ENCODE results near the gene GALNT12. TPM values are rescaled to one million over a fixed set of nuclear protein-coding genes. Genes with fewer than 3 reads are reported as not detected.

The GALNT12 gene
- total RNA-seq, 1 donor from 2014 or later = 2.5 TPM

GRCh38 chr9:98774746-98775145 is 32.7 kb upstream of the GALNT12 start:
- Mint-ChIP-seq H3K4me1 (ENCODE audit: low read depth) (no peaks in the 10 kb centered on the region), H3K9me3 (no peaks in the 10 kb centered on the region), H3K4me3 (no peak overlapping the region), H3K27ac (no peak overlapping the region), H3K27me3 (ENCODE audit: insufficient read depth) (no peaks in the 10 kb centered on the region), H3K36me3 (ENCODE audit: low read depth) (no peaks in the 10 kb centered on the region)
- no peak for DNase-seq (ENCODE audit: low spot score)
- intact Hi-C loops (cut with micrococcal nuclease) = loop anchor here (10.0 kb wide), 1 partner anchor 230 kb away; no protein-coding TSS in a partner anchor

- Mint-ChIP-seq H3K27ac (no peak overlapping the region), H3K4me1 (ENCODE audit: low read depth) (no peaks in the 10 kb centered on the region), H3K36me3 (ENCODE audit: low read depth) (no peaks in the 10 kb centered on the region), H3K27me3 (ENCODE audit: insufficient read depth) (no peaks in the 10 kb centered on the region), H3K4me3 (no peak overlapping the region), H3K9me3 (no peaks in the 10 kb centered on the region)
- DNase-seq (ENCODE audit: low spot score) = no peak
- intact Hi-C loops (cut with micrococcal nuclease) = loop anchor here (1.0 to 10.0 kb wide), 2 partner anchors 231 to 461 kb away; no protein-coding TSS in a partner anchor
Observed at GRCh38 chr9:98775831-98776441, 31.5 kb upstream of the GALNT12 start.

- no peak for DNase-seq (ENCODE audit: low spot score)
- Mint-ChIP-seq H3K36me3 (ENCODE audit: low read depth) (no peaks in the 10 kb centered on the region), H3K4me3 (no peak overlapping the region), H3K27me3 (ENCODE audit: insufficient read depth) (no peaks in the 10 kb centered on the region), H3K4me1 (ENCODE audit: low read depth) (no peaks in the 10 kb centered on the region), H3K9me3 (no peaks in the 10 kb centered on the region), H3K27ac (no peak overlapping the region)
- intact Hi-C loops (cut with micrococcal nuclease) = loop anchor here (10.0 kb wide), 1 partner anchor 233 kb away; no protein-coding TSS in a partner anchor
Observed at GRCh38 chr9:98777618-98778017, 29.9 kb upstream of the GALNT12 start.

- Mint-ChIP-seq H3K4me3 (no peak overlapping the region), H3K9me3 (no peaks in the 10 kb centered on the region), H3K27ac (no peak overlapping the region), H3K27me3 (ENCODE audit: insufficient read depth) (no peaks in the 10 kb centered on the region), H3K4me1 (ENCODE audit: low read depth) (no peaks in the 10 kb centered on the region), H3K36me3 (ENCODE audit: low read depth) (no peaks in the 10 kb centered on the region)
- no peak for DNase-seq (ENCODE audit: low spot score)
- intact Hi-C loops (cut with micrococcal nuclease) = loop anchor here (10.0 kb wide), 1 partner anchor 233 kb away; no protein-coding TSS in a partner anchor
Observed at GRCh38 chr9:98778251-98778650, 29.2 kb upstream of the GALNT12 start.

GRCh38 chr9:98778711-98779530 is 28.5 kb upstream of the GALNT12 start:
- Mint-ChIP-seq H3K4me1 (ENCODE audit: low read depth) (no peaks in the 10 kb centered on the region), H3K9me3 (no peaks in the 10 kb centered on the region), H3K4me3 (no peak overlapping the region), H3K36me3 (ENCODE audit: low read depth) (no peaks in the 10 kb centered on the region), H3K27me3 (ENCODE audit: insufficient read depth) (no peaks in the 10 kb centered on the region), H3K27ac (no peak overlapping the region)
- DNase-seq (ENCODE audit: low spot score) = no peak
- intact Hi-C loops (cut with micrococcal nuclease) = loop anchor here (10.0 kb wide), 1 partner anchor 234 kb away; no protein-coding TSS in a partner anchor

GRCh38 chr9:98780059-98780749 is 27.3 kb upstream of the GALNT12 start:
- Mint-ChIP-seq H3K36me3 (ENCODE audit: low read depth) (no peaks in the 10 kb centered on the region), H3K9me3 (no peaks in the 10 kb centered on the region), H3K27ac (no peak overlapping the region), H3K27me3 (ENCODE audit: insufficient read depth) (no peaks in the 10 kb centered on the region), H3K4me3 (no peak overlapping the region), H3K4me1 (ENCODE audit: low read depth) (no peaks in the 10 kb centered on the region)
- no peak for DNase-seq (ENCODE audit: low spot score)
- intact Hi-C loops (cut with micrococcal nuclease) = no loop called here

- Mint-ChIP-seq H3K4me1 (ENCODE audit: low read depth) (no peaks in the 10 kb centered on the region), H3K27ac (no peak overlapping the region), H3K4me3 (no peak overlapping the region), H3K9me3 (no peaks in the 10 kb centered on the region), H3K36me3 (ENCODE audit: low read depth) (no peaks in the 10 kb centered on the region), H3K27me3 (ENCODE audit: insufficient read depth) (no peaks in the 10 kb centered on the region)
- no peak for DNase-seq (ENCODE audit: low spot score)
- intact Hi-C loops (cut with micrococcal nuclease) = no loop called here
Observed at GRCh38 chr9:98781588-98782383, 25.7 kb upstream of the GALNT12 start.

- Mint-ChIP-seq H3K9me3 (no peaks in the 10 kb centered on the region), H3K36me3 (ENCODE audit: low read depth) (no peaks in the 10 kb centered on the region), H3K27ac (no peak overlapping the region), H3K27me3 (ENCODE audit: insufficient read depth) (no peaks in the 10 kb centered on the region), H3K4me3 (no peak overlapping the region), H3K4me1 (ENCODE audit: low read depth) (no peaks in the 10 kb centered on the region)
- no peak for DNase-seq (ENCODE audit: low spot score)
- intact Hi-C loops (cut with micrococcal nuclease) = no loop called here
Observed at GRCh38 chr9:98783518-98784226, 23.8 kb upstream of the GALNT12 start.

- Mint-ChIP-seq H3K27me3 (ENCODE audit: insufficient read depth) (no peaks in the 10 kb centered on the region), H3K4me1 (ENCODE audit: low read depth) (no peaks in the 10 kb centered on the region), H3K36me3 (ENCODE audit: low read depth) (no peaks in the 10 kb centered on the region), H3K27ac (no peak overlapping the region), H3K9me3 (no peaks in the 10 kb centered on the region), H3K4me3 (no peak overlapping the region)
- DNase-seq (ENCODE audit: low spot score) = no peak
- intact Hi-C loops (cut with micrococcal nuclease) = no loop called here
Observed at GRCh38 chr9:98784831-98785806, 22.4 kb upstream of the GALNT12 start.

GRCh38 chr9:98786750-98787510 is 20.5 kb upstream of the GALNT12 start:
- intact Hi-C loops (cut with micrococcal nuclease) = no loop called here
- H3K4me1 Mint-ChIP-seq (ENCODE audit: low read depth) = peaks cover 4% of the 10 kb centered on the region
- H3K36me3 Mint-ChIP-seq (ENCODE audit: low read depth) = no peaks in the 10 kb centered on the region
- H3K27me3 Mint-ChIP-seq (ENCODE audit: insufficient read depth) = no peaks in the 10 kb centered on the region
- H3K4me3 Mint-ChIP-seq = no peak overlapping the region
- no peak for DNase-seq (ENCODE audit: low spot score)
- no peak overlapping the region for H3K27ac Mint-ChIP-seq
- no peaks in the 10 kb centered on the region for H3K9me3 Mint-ChIP-seq
